ENCODE results near the gene AHDC1.

GRCh38 chr1:27585684-27586083 lies 18.3 kb downstream of the AHDC1 start:
- TF ChIP-seq TBL1XR1 (IDR thresholded peaks at IDR 0.05; ENCODE audit: low read depth, low read length) (no peak), USF2 (IDR thresholded peaks at IDR 0.05; ENCODE audit: borderline replicate concordance, low read depth, low read length) (no peak), SMAD5 (IDR thresholded peaks at IDR 0.05; ENCODE audit: low read depth) (no peak), GABPA (IDR thresholded peaks at IDR 0.05; ENCODE audit: low read depth) (no peak), CTCF (IDR thresholded peaks at IDR 0.05 in 2 of 3, conservative IDR thresholded peaks at IDR 0.05 in 1 of 3; ENCODE audit: control insufficient read depth in 2 of 3, extremely low read depth in 1 of 3, insufficient read depth in 1 of 3, low read depth in 3 of 3, low read length in 3 of 3) (no peak), ZNF274 (IDR thresholded peaks at IDR 0.05; ENCODE audit: insufficient read depth, insufficient read length) (no peak), POLR2A (IDR thresholded peaks at IDR 0.05; ENCODE audit: low read depth, low read length) (no peak), EZH2 (IDR thresholded peaks at IDR 0.05; ENCODE audit: borderline replicate concordance, control insufficient read depth, low read depth, low read length) (no peak), NFXL1 (IDR thresholded peaks at IDR 0.05; ENCODE audit: borderline replicate concordance) (no peak)
